ENCODE data around the gene CDH20. TPM values are rescaled to one million over a fixed set of nuclear protein-coding genes. Genes with fewer than 3 reads are reported as not detected.

Gene CDH20
- total and polyA plus RNA-seq, 8 donors = 0.15 to 1.5 (median 0.43) TPM; not detected in 5

GRCh38 chr18:61471942-61472341, 138.7 kb downstream of the CDH20 start:
- H3K4me3 ChIP-seq = no peak overlapping the region
- intact Hi-C loops (cut with DNase I; ENCODE audit: low total_unique reads) = no loop called here
- H3K36me3 ChIP-seq = no peaks in the 10 kb centered on the region
- H3K27me3 ChIP-seq = peaks cover 0 to 6% (median 0%) of the 10 kb centered on the region in 3 donors
- no peaks in the 10 kb centered on the region for H3K4me1 ChIP-seq
- no peak for DNase-seq
- no peak overlapping the region for H3K27ac ChIP-seq
- no peaks in the 10 kb centered on the region for H3K9me3 ChIP-seq
- WGBS, 5 donors = 50 to 64% (median 59%) methylated on average over 5 of the region's 5 CpGs
- TF ChIP-seq POLR2A (IDR thresholded peaks at IDR 0.05) = no peak
- no peak for TF ChIP-seq CTCF (IDR thresholded peaks at IDR 0.05)
- no peak for TF ChIP-seq EP300 (IDR thresholded peaks at IDR 0.05)
- no peak for TF ChIP-seq POLR2AphosphoS5 (IDR thresholded peaks at IDR 0.05)

GRCh38 chr18:61474341-61474740, 141.1 kb downstream of the CDH20 start:
- H3K36me3 ChIP-seq = no peaks in the 10 kb centered on the region
- no peak overlapping the region for H3K27ac ChIP-seq
- H3K4me1 ChIP-seq = no peaks in the 10 kb centered on the region
- no peak overlapping the region for H3K4me3 ChIP-seq
- intact Hi-C loops (cut with DNase I; ENCODE audit: low total_unique reads) = no loop called here
- H3K9me3 ChIP-seq = no peaks in the 10 kb centered on the region
- TF ChIP-seq CTCF (IDR thresholded peaks at IDR 0.05) (no peak), EP300 (IDR thresholded peaks at IDR 0.05) (no peak), POLR2A (IDR thresholded peaks at IDR 0.05) (no peak), POLR2AphosphoS5 (IDR thresholded peaks at IDR 0.05) (no peak)
- 68 to 78% (median 76%) methylated on average over 6 of the region's 6 CpGs for WGBS, 5 donors
- peaks cover 0 to 6% (median 0%) of the 10 kb centered on the region in 3 donors for H3K27me3 ChIP-seq
- no peak for DNase-seq

- no peak for TF ChIP-seq CTCF (IDR thresholded peaks at IDR 0.05)
- TF ChIP-seq POLR2AphosphoS5 (IDR thresholded peaks at IDR 0.05) = no peak
- no peak for TF ChIP-seq EP300 (IDR thresholded peaks at IDR 0.05)
- no peak for TF ChIP-seq POLR2A (IDR thresholded peaks at IDR 0.05)
- no peak overlapping the region for H3K4me3 ChIP-seq
- peaks cover 0 to 6% (median 0%) of the 10 kb centered on the region in 3 donors for H3K27me3 ChIP-seq
- intact Hi-C loops (cut with DNase I; ENCODE audit: low total_unique reads) = no loop called here
- DNase-seq = no peak
- 56 to 76% (median 62%) methylated on average over 2 of the region's 2 CpGs for WGBS, 5 donors
- H3K27ac ChIP-seq = no peak overlapping the region
- H3K4me1 ChIP-seq = no peaks in the 10 kb centered on the region
- H3K36me3 ChIP-seq = no peaks in the 10 kb centered on the region
- H3K9me3 ChIP-seq = no peaks in the 10 kb centered on the region
Measured at GRCh38 chr18:61474918-61475317, 141.7 kb downstream of the CDH20 start.

GRCh38 chr18:61475931-61476330, 142.7 kb downstream of the CDH20 start:
- TF ChIP-seq CTCF (IDR thresholded peaks at IDR 0.05) = no peak
- no peak for TF ChIP-seq EP300 (IDR thresholded peaks at IDR 0.05)
- no peak for TF ChIP-seq POLR2A (IDR thresholded peaks at IDR 0.05)
- no peak for TF ChIP-seq POLR2AphosphoS5 (IDR thresholded peaks at IDR 0.05)
- intact Hi-C loops (cut with DNase I; ENCODE audit: low total_unique reads) = no loop called here
- H3K4me1 ChIP-seq = no peaks in the 10 kb centered on the region
- H3K27ac ChIP-seq = no peak overlapping the region
- no peaks in the 10 kb centered on the region for H3K36me3 ChIP-seq
- peaks cover 0 to 6% (median 0%) of the 10 kb centered on the region in 3 donors for H3K27me3 ChIP-seq
- DNase-seq = no peak
- H3K9me3 ChIP-seq = no peaks in the 10 kb centered on the region
- 72 to 88% (median 85%) methylated on average over 5 of the region's 5 CpGs for WGBS, 5 donors
- H3K4me3 ChIP-seq = no peak overlapping the region

Measured in stomach (tissue), 9 donors.